ENCODE data around the gene VLDLR. TPM values are rescaled to one million over a fixed set of nuclear protein-coding genes. Genes with fewer than 3 reads are reported as not detected.

VLDLR gene
- polyA plus RNA-seq (ENCODE audit: insufficient read length in 3 of 3), result 10 to 100 TPM; 29.6 to 31.4 (median 29.9) TPM
- long read RNA-seq, donor 1, partial matches to known transcripts, result 0 of 1 reads
- long read RNA-seq, donor 1, other reads (novel, unspliced or antisense), result 0 of 1 reads
- long read RNA-seq, donor 2, full-length matches to known transcripts, result 2 of 2 reads
- long read RNA-seq, donor 2, partial matches to known transcripts, result 0 of 2 reads
- long read RNA-seq, donor 2, other reads (novel, unspliced or antisense), result 0 of 2 reads
- long read RNA-seq, donor 3, full-length matches to known transcripts, result 1 of 1 reads
- long read RNA-seq, donor 3, partial matches to known transcripts, result 0 of 1 reads
- long read RNA-seq, donor 3, other reads (novel, unspliced or antisense), result 0 of 1 reads
- long read RNA-seq, donor 4, full-length matches to known transcripts, result 4 of 4 reads
- long read RNA-seq, donor 4, partial matches to known transcripts, result 0 of 4 reads
- long read RNA-seq, donor 4, other reads (novel, unspliced or antisense), result 0 of 4 reads
- long read RNA-seq, donor 5, result 0 reads
- long read RNA-seq, donor 6, full-length matches to known transcripts, result 1 of 1 reads
- long read RNA-seq, donor 6, partial matches to known transcripts, result 0 of 1 reads
- long read RNA-seq, donor 6, other reads (novel, unspliced or antisense), result 0 of 1 reads
- long read RNA-seq, donor 7, full-length matches to known transcripts, result 3 of 3 reads
- long read RNA-seq, donor 7, partial matches to known transcripts, result 0 of 3 reads
- long read RNA-seq, donor 7, other reads (novel, unspliced or antisense), result 0 of 3 reads
- long read RNA-seq, donor 8, partial matches to known transcripts, result 0 of 1 reads
- long read RNA-seq, donor 8, other reads (novel, unspliced or antisense), result 0 of 1 reads
- long read RNA-seq, donor 9, full-length matches to known transcripts, result 4 of 4 reads
- long read RNA-seq, donor 9, partial matches to known transcripts, result 0 of 4 reads
- long read RNA-seq, donor 9, other reads (novel, unspliced or antisense), result 0 of 4 reads
- long read RNA-seq, donor 10, partial matches to known transcripts, result 0 of 2 reads
- long read RNA-seq, donor 10, other reads (novel, unspliced or antisense), result 0 of 2 reads
- long read RNA-seq, donor 11, full-length matches to known transcripts, result 4 of 4 reads
- long read RNA-seq, donor 11, partial matches to known transcripts, result 0 of 4 reads
- long read RNA-seq, donor 11, other reads (novel, unspliced or antisense), result 0 of 4 reads
- long read RNA-seq, donor 12, partial matches to known transcripts, result 0 of 1 reads
- long read RNA-seq, donor 12, other reads (novel, unspliced or antisense), result 0 of 1 reads
- long read RNA-seq, donor 13, result 0 reads
- long read RNA-seq, donor 14, full-length matches to known transcripts, result 3 of 3 reads
- long read RNA-seq, donor 14, partial matches to known transcripts, result 0 of 3 reads
- long read RNA-seq, donor 14, other reads (novel, unspliced or antisense), result 0 of 3 reads
- long read RNA-seq, donor 15, full-length matches to known transcripts, result 4 of 4 reads
- long read RNA-seq, donor 15, partial matches to known transcripts, result 0 of 4 reads
- long read RNA-seq, donor 15, other reads (novel, unspliced or antisense), result 0 of 4 reads
- long read RNA-seq, donor 16, full-length matches to known transcripts, result 6 of 6 reads
- long read RNA-seq, donor 16, partial matches to known transcripts, result 0 of 6 reads
- long read RNA-seq, donor 16, other reads (novel, unspliced or antisense), result 0 of 6 reads

DNA sequence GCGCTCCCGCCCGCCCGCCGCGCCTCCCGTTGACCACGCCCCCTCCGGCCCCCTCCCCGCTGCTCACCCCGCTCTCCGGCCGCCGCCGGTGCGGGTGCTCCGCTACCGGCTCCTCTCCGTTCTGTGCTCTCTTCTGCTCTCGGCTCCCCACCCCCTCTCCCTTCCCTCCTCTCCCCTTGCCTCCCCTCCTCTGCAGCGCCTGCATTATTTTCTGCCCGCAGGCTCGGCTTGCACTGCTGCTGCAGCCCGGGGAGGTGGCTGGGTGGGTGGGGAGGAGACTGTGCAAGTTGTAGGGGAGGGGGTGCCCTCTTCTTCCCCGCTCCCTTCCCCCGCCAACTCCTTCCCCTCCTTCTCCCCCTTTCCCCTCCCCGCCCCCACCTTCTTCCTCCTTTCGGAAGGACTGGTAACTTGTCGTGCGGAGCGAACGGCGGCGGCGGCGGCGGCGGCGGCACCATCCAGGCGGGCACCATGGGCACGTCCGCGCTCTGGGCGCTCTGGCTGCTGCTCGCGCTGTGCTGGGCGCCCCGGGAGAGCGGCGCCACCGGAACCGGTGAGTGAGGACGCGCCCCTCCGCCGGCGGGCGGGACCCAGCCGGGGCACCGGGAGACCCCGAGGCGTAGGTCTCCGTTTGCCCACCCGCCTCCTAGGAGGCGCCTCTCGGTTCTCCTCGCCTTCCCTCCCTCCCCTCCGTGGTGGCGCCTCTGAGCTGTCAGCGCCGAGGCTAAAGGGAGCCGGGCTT, at the start of gene VLDLR:
TSS of gene VLDLR (plus strand) at position 66 of the 739 bp plus-strand sequence. CDS start at position 469, 403 bp downstream.
- peak in 8 of 11 donors; percentile 37 to 63 (median 52) for DNase-seq (ENCODE audit: extremely low read depth in 1 of 11, low read depth in 9 of 11, low spot score in 4 of 11)

DNA sequence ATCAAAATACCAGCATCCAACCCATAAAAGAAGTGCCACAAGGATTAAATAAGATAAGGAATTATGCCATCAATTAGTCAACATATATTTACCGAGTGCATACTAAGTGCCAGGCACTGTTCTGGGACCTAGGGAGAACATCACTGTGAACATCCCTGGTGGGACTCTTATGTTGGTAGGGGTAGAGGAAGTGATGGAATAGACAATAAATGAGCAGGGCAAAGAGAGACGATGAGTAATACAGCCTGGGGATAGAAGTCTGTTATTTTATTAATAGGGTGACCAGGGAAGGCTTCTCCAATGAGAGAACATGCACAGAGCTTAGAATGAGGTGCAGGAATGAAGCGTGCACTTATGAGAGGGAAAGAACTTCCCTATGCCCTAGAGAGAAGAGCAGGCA, 47.4 kb upstream of the VLDLR start:
- DNase-seq (ENCODE audit: extremely low read depth in 1 of 11, low read depth in 9 of 11, low spot score in 4 of 11), result no peak

DNA sequence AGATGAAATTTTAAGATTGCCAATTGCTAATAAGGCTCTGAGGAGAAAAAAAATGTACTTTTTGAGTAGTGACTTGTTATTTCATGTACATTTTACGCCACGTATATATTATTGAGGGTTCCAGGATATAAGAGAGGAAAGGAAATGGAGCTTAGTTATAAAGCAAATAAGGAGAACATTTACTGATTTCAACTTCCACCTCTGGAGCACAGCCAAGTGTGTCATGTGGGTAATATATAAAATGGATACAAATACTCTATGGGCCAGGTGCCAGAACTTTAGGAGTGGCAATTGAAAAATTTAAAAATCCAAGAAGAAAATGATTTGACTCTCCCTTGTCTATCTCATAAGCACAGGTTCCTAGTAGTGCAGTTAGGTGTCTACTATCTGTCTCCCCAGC, 45.0 kb upstream of the VLDLR start:
- DNase-seq (ENCODE audit: extremely low read depth in 1 of 11, low read depth in 9 of 11, low spot score in 4 of 11), result peak in 3 of 11 donors; percentile 9 to 35 (median 21)

DNA sequence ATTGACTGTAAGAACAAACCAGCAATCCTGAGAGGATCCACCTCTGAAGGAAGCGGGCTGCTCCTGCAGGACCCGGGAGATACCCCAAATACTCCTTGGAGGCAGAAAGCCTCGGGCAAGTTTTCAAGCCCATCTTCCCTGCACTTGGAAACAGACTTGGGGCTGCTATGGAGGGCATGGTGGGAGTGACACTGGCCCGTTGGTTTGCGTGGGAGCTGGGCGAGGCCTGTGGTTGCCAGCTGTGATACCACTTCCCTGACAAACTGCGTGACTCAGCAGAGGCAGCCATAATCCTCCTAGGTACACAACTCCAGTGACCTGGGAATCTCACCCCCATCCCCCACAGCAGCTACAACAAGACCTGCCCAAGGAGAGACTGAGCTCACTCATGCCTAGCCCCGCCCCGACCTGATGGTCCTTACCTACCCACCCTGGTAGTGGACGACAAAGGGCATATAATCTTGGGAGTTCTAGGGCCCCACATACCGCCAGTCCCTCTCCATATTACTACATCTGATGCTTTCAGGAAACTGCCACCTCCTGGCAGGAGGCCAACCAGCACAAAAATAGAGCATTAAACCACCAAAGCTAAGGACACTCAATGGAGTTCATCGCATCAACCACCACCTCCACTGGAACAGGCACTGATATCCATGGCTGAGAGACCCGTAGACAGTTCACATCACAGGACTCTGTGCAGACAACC, 38.1 kb upstream of the VLDLR start:
- DNase-seq (ENCODE audit: extremely low read depth in 1 of 11, low read depth in 9 of 11, low spot score in 4 of 11), result no peak

DNA sequence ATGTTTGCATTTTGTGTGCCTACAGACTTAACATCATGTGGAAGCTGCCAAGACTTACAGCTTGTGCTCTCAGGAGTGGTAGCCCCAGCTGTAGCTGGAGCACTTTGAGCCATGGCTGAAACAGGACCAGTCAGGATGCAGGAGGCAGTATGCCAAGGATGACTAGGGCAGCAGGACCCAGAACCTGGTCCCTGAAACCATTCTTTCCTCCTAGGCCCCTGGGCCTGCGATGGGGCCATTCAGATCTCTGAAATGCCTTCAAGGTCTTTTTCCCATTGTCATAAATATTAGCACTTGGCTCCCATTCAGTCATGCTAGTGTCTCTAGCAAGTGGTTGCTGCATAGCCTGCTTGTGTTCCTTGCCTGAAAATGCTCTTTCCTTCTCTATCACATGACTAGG, 29.6 kb upstream of the VLDLR start:
- DNase-seq (ENCODE audit: extremely low read depth in 1 of 11, low read depth in 9 of 11, low spot score in 4 of 11), result no peak

DNA sequence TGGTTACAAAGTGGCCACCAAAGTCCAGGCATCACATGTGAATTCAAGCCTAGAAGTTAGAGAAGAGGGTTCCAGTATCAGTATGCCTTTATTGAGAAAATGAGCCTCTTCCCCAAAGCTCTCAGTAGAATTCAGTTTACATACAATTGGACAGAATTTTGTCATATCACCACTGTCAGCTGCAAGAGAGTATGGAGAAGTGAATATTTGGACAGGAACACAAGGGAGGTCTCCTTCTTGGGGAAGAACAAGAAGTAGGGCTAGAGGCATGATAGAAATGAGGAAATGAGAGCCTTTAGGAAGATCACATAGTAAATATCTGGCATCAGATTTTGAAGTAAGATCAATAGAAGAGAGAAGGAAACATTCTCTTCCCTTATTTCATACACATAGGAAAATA, 27.8 kb upstream of the VLDLR start:
- no peak for DNase-seq (ENCODE audit: extremely low read depth in 1 of 11, low read depth in 9 of 11, low spot score in 4 of 11)

DNA sequence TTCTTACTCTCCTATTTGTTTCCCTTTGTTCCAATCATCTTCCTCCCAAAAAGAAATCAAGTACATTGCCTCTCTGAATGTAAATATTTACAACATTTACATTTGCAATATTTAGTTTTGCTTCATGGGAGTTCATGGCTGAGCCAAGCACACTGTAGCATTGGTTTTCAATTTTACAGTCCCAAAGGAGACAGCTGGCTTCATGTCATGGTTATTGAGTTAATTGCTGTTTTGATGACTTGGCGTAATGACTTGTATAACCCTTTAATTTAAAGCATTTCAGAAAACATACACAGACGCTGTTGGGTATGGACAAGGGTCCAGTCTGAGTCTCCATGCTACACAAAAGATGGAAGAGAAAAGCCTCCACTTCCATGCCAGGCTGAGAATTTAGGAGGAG, 25.6 kb upstream of the VLDLR start:
- no peak for DNase-seq (ENCODE audit: extremely low read depth in 1 of 11, low read depth in 9 of 11, low spot score in 4 of 11)

DNA sequence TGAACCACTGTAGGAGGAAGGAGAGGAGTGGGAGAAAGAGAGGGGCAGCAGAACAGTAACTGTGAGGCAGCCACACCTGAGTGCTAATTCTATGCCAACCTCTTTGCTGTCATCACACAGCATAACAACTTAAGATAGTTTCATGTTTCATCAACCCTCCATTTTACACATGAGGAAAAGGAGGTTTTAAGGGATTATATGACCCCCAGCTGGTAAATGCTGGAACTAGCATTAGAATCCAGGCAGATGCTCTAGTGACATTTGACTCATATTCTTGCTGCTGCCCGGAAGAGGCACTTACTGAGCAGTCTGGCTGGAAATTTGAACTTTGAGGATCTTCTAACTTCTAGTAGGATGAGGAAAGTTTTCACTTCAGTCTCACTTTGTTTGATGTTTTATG, 24.1 kb upstream of the VLDLR start:
- DNase-seq (ENCODE audit: extremely low read depth in 1 of 11, low read depth in 9 of 11, low spot score in 4 of 11), result no peak

DNA sequence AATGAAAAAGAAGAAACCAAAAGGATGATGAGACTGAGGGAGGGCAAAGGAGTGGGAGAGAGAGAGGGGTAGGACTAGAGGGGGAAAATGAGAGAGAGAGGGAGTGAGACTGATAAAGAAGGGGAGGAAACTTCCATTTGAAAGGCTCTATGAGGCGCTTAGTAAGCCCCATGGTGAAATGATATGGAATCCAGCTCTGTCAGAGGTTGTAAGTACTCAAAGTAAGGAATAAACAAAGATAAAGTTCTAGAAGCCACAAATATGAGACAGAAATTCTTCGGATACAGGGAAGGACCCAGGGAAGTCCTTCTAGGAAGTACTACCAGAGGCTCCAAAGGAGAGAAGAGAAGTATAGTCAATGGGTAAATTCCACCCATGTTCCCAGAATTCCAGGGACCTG, 21.7 kb upstream of the VLDLR start:
- DNase-seq (ENCODE audit: extremely low read depth in 1 of 11, low read depth in 9 of 11, low spot score in 4 of 11), result no peak

DNA sequence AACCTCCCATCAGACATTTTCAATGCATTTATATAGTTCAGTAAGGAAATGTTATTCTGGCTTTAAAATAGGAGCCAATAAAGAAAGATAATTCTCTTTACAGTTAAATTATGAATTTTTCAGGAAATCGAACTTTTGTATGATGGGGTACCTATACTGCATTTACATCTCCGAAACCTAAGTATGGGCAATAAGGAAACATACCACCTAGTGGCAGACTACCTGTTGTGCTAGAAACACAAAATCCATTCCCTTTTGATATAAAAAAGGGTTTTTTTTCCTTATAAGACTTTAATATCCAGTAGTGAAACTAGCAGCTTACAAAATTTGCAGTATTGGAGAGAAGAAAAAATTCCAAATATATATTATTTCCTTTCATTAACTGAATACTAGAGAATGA, 21.3 kb upstream of the VLDLR start:
- DNase-seq (ENCODE audit: extremely low read depth in 1 of 11, low read depth in 9 of 11, low spot score in 4 of 11), result no peak

DNA sequence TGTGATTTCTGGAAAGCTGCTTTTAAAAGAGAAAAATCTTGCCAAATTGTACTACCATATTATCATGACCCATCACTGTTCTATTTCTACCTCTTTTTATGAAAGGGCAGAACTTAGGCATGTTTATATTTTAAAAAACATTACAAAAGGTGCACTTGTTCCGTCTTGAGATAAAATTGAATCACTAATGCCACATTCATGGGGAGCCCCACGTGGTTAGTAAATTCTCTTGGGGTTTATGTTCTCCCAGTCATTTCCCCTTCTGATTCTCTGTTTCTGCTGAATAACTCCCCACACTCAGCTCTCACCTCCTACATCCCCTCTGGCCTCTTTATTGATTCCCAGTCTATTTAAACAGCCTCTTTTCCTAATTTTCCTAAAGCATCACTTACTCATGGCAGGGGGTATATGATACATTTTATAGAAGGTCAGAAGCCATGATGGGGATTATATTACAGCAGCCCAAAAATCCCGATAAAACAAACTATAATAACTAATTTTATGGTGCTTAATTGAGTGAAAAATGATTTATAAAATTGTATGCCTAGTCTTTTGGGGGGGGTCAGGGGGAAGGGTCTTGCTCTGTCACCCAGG, 19.7 kb upstream of the VLDLR start:
- DNase-seq (ENCODE audit: extremely low read depth in 1 of 11, low read depth in 9 of 11, low spot score in 4 of 11), result no peak

DNA sequence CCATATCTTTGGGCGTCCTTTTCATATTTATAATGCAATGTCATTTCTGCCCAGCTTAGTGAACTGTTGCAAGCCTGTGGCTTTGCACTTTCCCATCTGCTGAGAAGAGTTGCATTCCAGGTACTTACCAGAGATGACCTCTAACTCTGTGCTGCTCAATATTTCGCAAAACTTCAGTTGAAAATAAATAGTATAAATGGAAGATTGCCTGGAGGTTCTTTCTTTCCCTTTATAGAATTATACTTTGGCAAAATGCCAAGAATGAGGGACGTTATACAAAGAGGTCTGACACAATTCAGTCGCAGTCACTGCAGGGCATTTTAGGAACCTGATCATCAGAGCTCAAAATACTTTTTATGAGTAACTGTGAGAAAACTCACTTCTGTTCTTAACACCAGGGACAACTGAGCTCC, 18.9 kb upstream of the VLDLR start:
- no peak for DNase-seq (ENCODE audit: extremely low read depth in 1 of 11, low read depth in 9 of 11, low spot score in 4 of 11)

DNA sequence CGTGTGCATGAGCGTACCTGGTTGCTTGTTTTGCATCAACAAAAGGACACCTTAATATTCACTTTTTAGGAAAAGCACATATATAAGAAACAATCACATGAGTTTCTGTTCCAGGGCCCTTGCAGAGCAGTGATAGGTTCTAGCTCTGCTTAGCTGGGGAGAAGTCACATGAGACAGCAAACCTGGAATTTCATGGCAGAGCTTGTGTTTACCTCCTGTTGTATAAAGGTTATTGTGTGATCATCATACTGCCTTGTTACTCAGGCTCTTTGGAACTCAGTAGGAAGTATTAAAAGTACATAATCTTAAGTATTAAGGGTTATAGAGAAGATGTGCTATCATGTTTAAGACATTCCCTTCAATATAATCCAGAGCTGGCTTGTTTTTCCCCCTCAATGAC, 18.0 kb upstream of the VLDLR start:
- DNase-seq (ENCODE audit: extremely low read depth in 1 of 11, low read depth in 9 of 11, low spot score in 4 of 11), result no peak

DNA sequence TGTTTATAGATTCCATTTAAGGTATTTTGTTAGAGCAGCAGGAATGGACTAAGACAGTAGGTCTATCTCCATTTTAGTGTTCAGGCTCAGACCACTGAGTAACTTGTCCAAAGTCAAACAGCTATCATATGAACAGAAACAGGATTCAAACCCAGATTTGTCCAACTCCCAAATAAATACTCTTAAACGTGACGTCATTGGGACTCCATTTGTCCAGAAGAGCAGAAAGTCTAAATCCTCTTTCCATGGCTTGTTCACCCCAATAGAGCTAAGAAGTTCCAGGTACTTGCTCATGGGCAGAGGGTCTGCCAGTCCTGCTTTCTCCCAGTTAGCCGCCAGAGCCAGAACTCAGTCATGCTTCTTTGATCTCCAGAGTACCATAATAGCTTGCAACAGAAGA, 16.3 kb upstream of the VLDLR start:
- DNase-seq (ENCODE audit: extremely low read depth in 1 of 11, low read depth in 9 of 11, low spot score in 4 of 11), result no peak

DNA sequence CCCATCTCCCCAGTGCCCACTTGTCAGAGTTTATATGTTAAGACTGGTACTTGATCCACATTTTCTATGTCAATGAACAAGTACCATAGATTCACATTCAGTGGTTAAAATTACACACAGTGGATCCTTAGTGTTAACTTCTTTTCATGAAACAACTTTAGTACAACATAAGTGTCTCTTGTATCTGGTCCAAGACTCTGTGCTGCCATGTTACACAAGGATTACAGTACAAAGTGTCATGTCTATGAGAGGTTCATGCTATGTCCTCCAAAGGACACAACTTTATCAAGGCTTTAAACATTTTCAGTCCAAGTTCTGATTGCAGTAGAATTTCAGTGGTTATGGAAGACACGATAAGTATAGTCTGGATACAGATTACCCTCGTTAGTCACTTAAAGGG, 13.3 kb upstream of the VLDLR start:
- DNase-seq (ENCODE audit: extremely low read depth in 1 of 11, low read depth in 9 of 11, low spot score in 4 of 11), result no peak

DNA sequence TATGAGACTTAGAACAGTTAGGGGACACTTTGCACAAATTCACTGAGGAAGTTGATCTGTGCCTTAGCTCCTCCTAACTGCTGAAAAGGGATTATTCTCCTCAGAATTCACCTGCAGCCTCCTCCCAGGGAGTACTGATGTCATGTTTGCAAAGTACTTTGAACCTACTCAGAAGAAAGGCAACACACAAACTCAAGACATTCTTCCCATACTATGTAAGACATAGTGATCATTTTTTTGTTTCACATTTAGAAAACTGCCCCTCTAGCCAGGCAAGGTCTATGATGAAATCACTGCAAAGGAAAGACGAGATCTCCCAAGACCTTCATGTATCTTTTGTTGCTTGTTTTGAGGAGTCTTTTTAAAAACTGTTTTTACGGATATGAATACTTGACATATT, 10.6 kb upstream of the VLDLR start:
- DNase-seq (ENCODE audit: extremely low read depth in 1 of 11, low read depth in 9 of 11, low spot score in 4 of 11), result no peak

DNA sequence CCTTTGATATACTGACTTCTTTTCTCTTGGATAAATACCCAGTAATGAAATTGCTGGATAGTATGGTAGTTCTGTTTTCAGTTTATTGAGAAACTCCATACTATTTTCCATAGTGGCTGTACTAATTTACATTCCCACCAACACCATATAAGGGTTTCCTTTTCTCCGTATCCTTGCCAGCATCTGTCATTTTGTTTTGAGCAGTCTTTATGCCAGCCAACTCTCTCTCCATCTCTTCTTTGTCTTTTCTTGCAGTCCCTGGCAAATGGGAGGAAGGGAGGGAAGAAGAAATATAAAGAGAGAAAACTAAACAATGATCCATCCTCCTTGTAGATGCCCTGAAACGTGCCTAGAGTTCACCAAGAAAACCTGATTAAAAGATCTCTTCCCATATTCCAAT, 9.6 kb upstream of the VLDLR start:
- DNase-seq (ENCODE audit: extremely low read depth in 1 of 11, low read depth in 9 of 11, low spot score in 4 of 11), result no peak
